HepG2 (cell line): ENCODE data around the gene TDRD9. TPM values are rescaled to one million over a fixed set of nuclear protein-coding genes. Genes with fewer than 3 reads are reported as not detected.
A peak's percentile ranks its signal among the peaks of the same experiment; 100 is the strongest.

Experiments used
- FOSL1 ChIP-seq: sonication (generic); formaldehyde crosslinking; IDR thresholded peaks from 2 replicates; pipeline ENCODE4 v1.9.0; 2021; ENCODE audit warnings: missing genetic modification reagents, borderline replicate concordance
- FOXC1 ChIP-seq: sonication (generic); formaldehyde crosslinking; IDR thresholded peaks from 2 replicates; pipeline ENCODE4 v1.8.0; 2022; ENCODE audit warnings: mild to moderate bottlenecking, missing genetic modification reagents, borderline replicate concordance
- ISX ChIP-seq: sonication (generic); formaldehyde crosslinking; conservative IDR thresholded peaks from 2 replicates; pipeline ENCODE4 v1.5.0; 2020; ENCODE audit warnings: missing genetic modification reagents
- NCOA1 ChIP-seq: sonication (generic); formaldehyde crosslinking; IDR thresholded peaks from 2 replicates; pipeline ENCODE4 v1.9.0; 2021; ENCODE audit warnings: missing genetic modification reagents
- NFYB ChIP-seq: sonication (generic); formaldehyde crosslinking; IDR thresholded peaks from 2 replicates; pipeline ENCODE4 v1.4.0; 2020; ENCODE audit warnings: missing genetic modification reagents
- NRL ChIP-seq: sonication (generic); formaldehyde crosslinking; IDR thresholded peaks from 2 replicates; pipeline ENCODE4 v1.5.0; 2020; ENCODE audit warnings: missing genetic modification reagents, mild to moderate bottlenecking, moderate library complexity, borderline replicate concordance
- PLRG1 ChIP-seq: fragments of 450-650 bp; conservative IDR thresholded peaks from 2 replicates; pipeline ENCODE4 v1.6.1; 2016
- POGZ ChIP-seq: sonication (generic); formaldehyde crosslinking; IDR thresholded peaks from 2 replicates; pipeline ENCODE4 v1.4.0; 2020; ENCODE audit warnings: mild to moderate bottlenecking, missing genetic modification reagents
- SMARCE1 ChIP-seq: fragments of 450-650 bp; IDR thresholded peaks from 2 replicates; pipeline ENCODE4 v1.6.1; 2017; ENCODE audit warnings: borderline replicate concordance
- SOX6 ChIP-seq, 2 experiments: fragments of 450-650 bp in 1 of 2; sonication (generic) in 1 of 2; formaldehyde crosslinking in 1 of 2; IDR thresholded peaks; 2 replicates each; pipeline versions ENCODE4 v1.4.0 to v1.6.1; 2017 to 2020; ENCODE audit warnings: antibody characterized with exemption in 1 of 2, mild to moderate bottlenecking in 1 of 2, missing genetic modification reagents in 1 of 2
- SRSF4 ChIP-seq: fragments of 200-400 bp; formaldehyde crosslinking; IDR thresholded peaks from one replicate; pipeline ENCODE4 v1.6.1; 2018; ENCODE audit warnings: mild to moderate bottlenecking, low read depth, low read length, moderate library complexity; ENCODE audit not compliant: poor library complexity, severe bottlenecking
- TARDBP ChIP-seq: sonication (generic); formaldehyde crosslinking; IDR thresholded peaks from 2 replicates; pipeline ENCODE4 v1.8.0; 2022; ENCODE audit warnings: mild to moderate bottlenecking, missing genetic modification reagents
- TBP ChIP-seq: sonication (generic); formaldehyde crosslinking; IDR thresholded peaks from 2 replicates; pipeline ENCODE4 v1.5.0; 2020; ENCODE audit warnings: missing genetic modification reagents
- ZFP1 ChIP-seq: IDR thresholded peaks from 2 replicates; pipeline ENCODE4 v1.6.1; 2016
- ZFP36 ChIP-seq: fragments of 150-350 bp; IDR thresholded peaks from 2 replicates; pipeline ENCODE4 v1.6.1; 2018; ENCODE audit warnings: borderline replicate concordance, low read length, low read depth; ENCODE audit not compliant: partially characterized antibody
- ZFP90 ChIP-seq: sonication (generic); formaldehyde crosslinking; IDR thresholded peaks from 2 replicates; pipeline ENCODE4 v1.8.0; 2022; ENCODE audit warnings: missing genetic modification reagents, mild to moderate bottlenecking, inconsistent platforms, borderline replicate concordance
- ZNF317 ChIP-seq: sonication (generic); formaldehyde crosslinking; IDR thresholded peaks from 2 replicates; pipeline ENCODE4 v1.5.0; 2020; ENCODE audit warnings: mild to moderate bottlenecking, missing genetic modification reagents
- ZNF33B ChIP-seq: sonication (generic); formaldehyde crosslinking; IDR thresholded peaks from 2 replicates; pipeline ENCODE4 v1.5.1; 2020; ENCODE audit warnings: mild to moderate bottlenecking, missing genetic modification reagents
- ZNF569 ChIP-seq: sonication (generic); formaldehyde crosslinking; IDR thresholded peaks from 2 replicates; pipeline ENCODE4 v1.5.0; 2020; ENCODE audit warnings: mild to moderate bottlenecking, missing genetic modification reagents, moderate library complexity, borderline replicate concordance
- ZZZ3 ChIP-seq: sonication (generic); formaldehyde crosslinking; IDR thresholded peaks from 2 replicates; pipeline ENCODE4 v1.4.0; 2020; ENCODE audit warnings: missing genetic modification reagents, mild to moderate bottlenecking, borderline replicate concordance
- polyA plus RNA-seq, 8 experiments: library from polyadenylated mRNA; depleted of rRNA in 3 of 8; stranded (reverse) in 7 of 8; unstranded in 1 of 8; fragments of >200 nt; fragmentation: Illumina TruSeq in 4 of 8; extraction: Trizol in 4 of 8; gene quantifications; 2 replicates each; pipeline versions ENCODE4 v1.2.1 to v1.2.3, GENCODE V29; 2011 to 2016; ENCODE audit warnings: low read depth in 4 of 8, missing spikeins in 1 of 8, mixed read lengths in 1 of 8; ENCODE audit not compliant: insufficient read depth in 1 of 8
- total RNA-seq, 5 experiments: library from RNA; depleted of rRNA; stranded (reverse); fragments of >200 nt; fragmentation: Illumina TruSeq; extraction: Trizol; gene quantifications; 2 replicates each; pipeline ENCODE4 v1.2.3, GENCODE V29; 2016; ENCODE audit warnings: low read depth in 1 of 5
- TF ChIP-seq, protein P1 (sequence below): sonication (generic); formaldehyde crosslinking; IDR thresholded peaks from 2 replicates; pipeline ENCODE4 v1.5.0; 2020; ENCODE audit warnings: missing genetic modification reagents
- TF ChIP-seq, protein P2 (sequence below): sonication (generic); formaldehyde crosslinking; IDR thresholded peaks from 2 replicates; pipeline ENCODE4 v1.5.0; 2020; ENCODE audit warnings: missing genetic modification reagents
- TF ChIP-seq, protein P3 (sequence below): IDR thresholded peaks from 2 replicates; pipeline ENCODE4 v1.4.0; 2020; ENCODE audit warnings: mild to moderate bottlenecking, missing genetic modification reagents
- TF ChIP-seq, protein P4 (sequence below): IDR thresholded peaks from 2 replicates; pipeline ENCODE4 v1.6.1; 2016; ENCODE audit warnings: missing genetic modification reagents, missing compliant biosample characterization

TDRD9 gene
- total and polyA plus RNA-seq, 2 of the 13 experiments (the other 11 are each of a cell fraction or from before 2014, with no cell fraction given), result not detected

DNA sequence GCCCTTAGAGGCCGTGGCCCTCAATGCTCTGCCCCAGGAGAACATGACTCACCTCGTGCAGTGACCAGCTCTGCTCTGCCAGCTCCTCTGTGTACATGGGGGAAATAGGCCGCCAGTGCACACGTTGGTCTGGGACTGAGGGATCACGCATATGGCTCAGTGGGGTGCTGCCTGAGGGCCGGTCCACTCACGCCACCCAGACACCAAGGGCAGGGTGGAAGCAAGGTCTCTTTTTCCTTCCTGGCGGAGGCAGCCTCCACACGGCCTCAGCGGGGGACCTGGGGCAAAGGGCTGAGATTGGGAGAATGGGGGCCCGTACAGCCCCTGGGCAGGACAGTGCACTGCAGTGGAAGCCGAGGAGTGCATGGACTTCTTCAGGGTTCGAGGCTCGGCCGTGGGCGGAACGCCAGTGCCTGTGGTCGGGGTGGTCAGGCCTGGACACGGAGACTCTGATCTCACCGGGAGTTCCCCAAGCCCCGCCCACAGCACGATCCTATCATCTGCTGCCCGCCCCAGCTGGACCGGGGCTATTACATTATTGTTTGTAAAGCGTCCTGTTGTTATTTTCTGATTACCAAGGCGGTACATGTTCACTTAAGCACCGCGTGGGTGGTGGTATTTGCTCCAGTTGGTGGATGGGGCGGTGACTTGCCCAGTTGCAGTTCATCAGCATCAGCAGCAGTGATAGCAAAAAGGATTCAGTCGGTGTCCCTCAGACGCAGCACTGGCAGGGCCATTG, 38.8 kb upstream of the TDRD9 start (continued):
- TF ChIP-seq, protein P1, sequence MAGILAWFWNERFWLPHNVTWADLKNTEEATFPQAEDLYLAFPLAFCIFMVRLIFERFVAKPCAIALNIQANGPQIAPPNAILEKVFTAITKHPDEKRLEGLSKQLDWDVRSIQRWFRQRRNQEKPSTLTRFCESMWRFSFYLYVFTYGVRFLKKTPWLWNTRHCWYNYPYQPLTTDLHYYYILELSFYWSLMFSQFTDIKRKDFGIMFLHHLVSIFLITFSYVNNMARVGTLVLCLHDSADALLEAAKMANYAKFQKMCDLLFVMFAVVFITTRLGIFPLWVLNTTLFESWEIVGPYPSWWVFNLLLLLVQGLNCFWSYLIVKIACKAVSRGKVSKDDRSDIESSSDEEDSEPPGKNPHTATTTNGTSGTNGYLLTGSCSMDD (CRISPR knock-in tag), result no peak
- TF ChIP-seq ZNF33B (CRISPR knock-in tag) (no peak), SOX6 (IDR thresholded peaks at IDR 0.05) (no peak), SOX6 (CRISPR knock-in tag; IDR thresholded peaks at IDR 0.05) (peak; percentile 48; the same call in 1 of the 2 replicates), SRSF4 (no peak), POGZ (CRISPR knock-in tag) (peak; percentile 57), ZFP1 (CRISPR knock-in tag) (no peak), ZNF317 (0 out of 2 replicates have a peak, but pooled peaks have one; percentile 45), NRL (CRISPR knock-in tag) (peak; percentile 82; the same call in 1 of the 2 replicates), NFYB (CRISPR knock-in tag) (no peak; the same call in 1 of the 2 replicates), ZFP90 (CRISPR knock-in tag) (peak; percentile 85; the same call in 1 of the 2 replicates), ZZZ3 (CRISPR knock-in tag) (peak; percentile 53; the same call in 1 of the 2 replicates), PLRG1 (no peak), FOSL1 (peak; percentile 5; the same call in 1 of the 2 replicates), FOXC1 (CRISPR knock-in tag) (no peak; the same call in 1 of the 2 replicates), TARDBP (CRISPR knock-in tag) (peak; percentile 60; the same call in 1 of the 2 replicates), NCOA1 (0 out of 2 replicates have a peak, but pooled peaks have one; percentile 27), ZFP36 (no peak), SMARCE1 (no peak), ZNF569 (CRISPR knock-in tag) (no peak), TBP (CRISPR knock-in tag) (no peak), ISX (no peak)
- TF ChIP-seq, protein P2, sequence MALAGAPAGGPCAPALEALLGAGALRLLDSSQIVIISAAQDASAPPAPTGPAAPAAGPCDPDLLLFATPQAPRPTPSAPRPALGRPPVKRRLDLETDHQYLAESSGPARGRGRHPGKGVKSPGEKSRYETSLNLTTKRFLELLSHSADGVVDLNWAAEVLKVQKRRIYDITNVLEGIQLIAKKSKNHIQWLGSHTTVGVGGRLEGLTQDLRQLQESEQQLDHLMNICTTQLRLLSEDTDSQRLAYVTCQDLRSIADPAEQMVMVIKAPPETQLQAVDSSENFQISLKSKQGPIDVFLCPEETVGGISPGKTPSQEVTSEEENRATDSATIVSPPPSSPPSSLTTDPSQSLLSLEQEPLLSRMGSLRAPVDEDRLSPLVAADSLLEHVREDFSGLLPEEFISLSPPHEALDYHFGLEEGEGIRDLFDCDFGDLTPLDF (CRISPR knock-in tag), result peak; percentile 38; the same call in 1 of the 2 replicates
- TF ChIP-seq, protein P3, sequence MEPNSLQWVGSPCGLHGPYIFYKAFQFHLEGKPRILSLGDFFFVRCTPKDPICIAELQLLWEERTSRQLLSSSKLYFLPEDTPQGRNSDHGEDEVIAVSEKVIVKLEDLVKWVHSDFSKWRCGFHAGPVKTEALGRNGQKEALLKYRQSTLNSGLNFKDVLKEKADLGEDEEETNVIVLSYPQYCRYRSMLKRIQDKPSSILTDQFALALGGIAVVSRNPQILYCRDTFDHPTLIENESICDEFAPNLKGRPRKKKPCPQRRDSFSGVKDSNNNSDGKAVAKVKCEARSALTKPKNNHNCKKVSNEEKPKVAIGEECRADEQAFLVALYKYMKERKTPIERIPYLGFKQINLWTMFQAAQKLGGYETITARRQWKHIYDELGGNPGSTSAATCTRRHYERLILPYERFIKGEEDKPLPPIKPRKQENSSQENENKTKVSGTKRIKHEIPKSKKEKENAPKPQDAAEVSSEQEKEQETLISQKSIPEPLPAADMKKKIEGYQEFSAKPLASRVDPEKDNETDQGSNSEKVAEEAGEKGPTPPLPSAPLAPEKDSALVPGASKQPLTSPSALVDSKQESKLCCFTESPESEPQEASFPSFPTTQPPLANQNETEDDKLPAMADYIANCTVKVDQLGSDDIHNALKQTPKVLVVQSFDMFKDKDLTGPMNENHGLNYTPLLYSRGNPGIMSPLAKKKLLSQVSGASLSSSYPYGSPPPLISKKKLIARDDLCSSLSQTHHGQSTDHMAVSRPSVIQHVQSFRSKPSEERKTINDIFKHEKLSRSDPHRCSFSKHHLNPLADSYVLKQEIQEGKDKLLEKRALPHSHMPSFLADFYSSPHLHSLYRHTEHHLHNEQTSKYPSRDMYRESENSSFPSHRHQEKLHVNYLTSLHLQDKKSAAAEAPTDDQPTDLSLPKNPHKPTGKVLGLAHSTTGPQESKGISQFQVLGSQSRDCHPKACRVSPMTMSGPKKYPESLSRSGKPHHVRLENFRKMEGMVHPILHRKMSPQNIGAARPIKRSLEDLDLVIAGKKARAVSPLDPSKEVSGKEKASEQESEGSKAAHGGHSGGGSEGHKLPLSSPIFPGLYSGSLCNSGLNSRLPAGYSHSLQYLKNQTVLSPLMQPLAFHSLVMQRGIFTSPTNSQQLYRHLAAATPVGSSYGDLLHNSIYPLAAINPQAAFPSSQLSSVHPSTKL (CRISPR knock-in tag), result no peak
- TF ChIP-seq, protein P4, sequence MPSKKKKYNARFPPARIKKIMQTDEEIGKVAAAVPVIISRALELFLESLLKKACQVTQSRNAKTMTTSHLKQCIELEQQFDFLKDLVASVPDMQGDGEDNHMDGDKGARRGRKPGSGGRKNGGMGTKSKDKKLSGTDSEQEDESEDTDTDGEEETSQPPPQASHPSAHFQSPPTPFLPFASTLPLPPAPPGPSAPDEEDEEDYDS, result 0 out of 2 replicates have a peak, but pooled peaks have one; percentile 15
